Subcutaneous preadipocyte (primary cell): ENCODE data around the gene SEMA5A. TPM values are rescaled to one million over a fixed set of nuclear protein-coding genes. Genes with fewer than 3 reads are reported as not detected.
A peak's percentile ranks its signal among the peaks of the same experiment; 100 is the strongest.

ENCODE experiments used
- small RNA-seq: library from RNA; depleted of rRNA; stranded (forward); fragments of <200 nt; gene quantifications from one replicate; pipeline ENCODE3, GENCODE V24; 2012
- total RNA-seq: library from RNA; depleted of rRNA; stranded (reverse); fragments of >200 nt; gene quantifications from 2 replicates; pipeline ENCODE4 v1.2.3, GENCODE V29; 2012

Gene SEMA5A, protein sequence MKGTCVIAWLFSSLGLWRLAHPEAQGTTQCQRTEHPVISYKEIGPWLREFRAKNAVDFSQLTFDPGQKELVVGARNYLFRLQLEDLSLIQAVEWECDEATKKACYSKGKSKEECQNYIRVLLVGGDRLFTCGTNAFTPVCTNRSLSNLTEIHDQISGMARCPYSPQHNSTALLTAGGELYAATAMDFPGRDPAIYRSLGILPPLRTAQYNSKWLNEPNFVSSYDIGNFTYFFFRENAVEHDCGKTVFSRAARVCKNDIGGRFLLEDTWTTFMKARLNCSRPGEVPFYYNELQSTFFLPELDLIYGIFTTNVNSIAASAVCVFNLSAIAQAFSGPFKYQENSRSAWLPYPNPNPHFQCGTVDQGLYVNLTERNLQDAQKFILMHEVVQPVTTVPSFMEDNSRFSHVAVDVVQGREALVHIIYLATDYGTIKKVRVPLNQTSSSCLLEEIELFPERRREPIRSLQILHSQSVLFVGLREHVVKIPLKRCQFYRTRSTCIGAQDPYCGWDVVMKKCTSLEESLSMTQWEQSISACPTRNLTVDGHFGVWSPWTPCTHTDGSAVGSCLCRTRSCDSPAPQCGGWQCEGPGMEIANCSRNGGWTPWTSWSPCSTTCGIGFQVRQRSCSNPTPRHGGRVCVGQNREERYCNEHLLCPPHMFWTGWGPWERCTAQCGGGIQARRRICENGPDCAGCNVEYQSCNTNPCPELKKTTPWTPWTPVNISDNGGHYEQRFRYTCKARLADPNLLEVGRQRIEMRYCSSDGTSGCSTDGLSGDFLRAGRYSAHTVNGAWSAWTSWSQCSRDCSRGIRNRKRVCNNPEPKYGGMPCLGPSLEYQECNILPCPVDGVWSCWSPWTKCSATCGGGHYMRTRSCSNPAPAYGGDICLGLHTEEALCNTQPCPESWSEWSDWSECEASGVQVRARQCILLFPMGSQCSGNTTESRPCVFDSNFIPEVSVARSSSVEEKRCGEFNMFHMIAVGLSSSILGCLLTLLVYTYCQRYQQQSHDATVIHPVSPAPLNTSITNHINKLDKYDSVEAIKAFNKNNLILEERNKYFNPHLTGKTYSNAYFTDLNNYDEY
- total RNA-seq, result 0.78 and 11.0 TPM in 2 replicates

DNA sequence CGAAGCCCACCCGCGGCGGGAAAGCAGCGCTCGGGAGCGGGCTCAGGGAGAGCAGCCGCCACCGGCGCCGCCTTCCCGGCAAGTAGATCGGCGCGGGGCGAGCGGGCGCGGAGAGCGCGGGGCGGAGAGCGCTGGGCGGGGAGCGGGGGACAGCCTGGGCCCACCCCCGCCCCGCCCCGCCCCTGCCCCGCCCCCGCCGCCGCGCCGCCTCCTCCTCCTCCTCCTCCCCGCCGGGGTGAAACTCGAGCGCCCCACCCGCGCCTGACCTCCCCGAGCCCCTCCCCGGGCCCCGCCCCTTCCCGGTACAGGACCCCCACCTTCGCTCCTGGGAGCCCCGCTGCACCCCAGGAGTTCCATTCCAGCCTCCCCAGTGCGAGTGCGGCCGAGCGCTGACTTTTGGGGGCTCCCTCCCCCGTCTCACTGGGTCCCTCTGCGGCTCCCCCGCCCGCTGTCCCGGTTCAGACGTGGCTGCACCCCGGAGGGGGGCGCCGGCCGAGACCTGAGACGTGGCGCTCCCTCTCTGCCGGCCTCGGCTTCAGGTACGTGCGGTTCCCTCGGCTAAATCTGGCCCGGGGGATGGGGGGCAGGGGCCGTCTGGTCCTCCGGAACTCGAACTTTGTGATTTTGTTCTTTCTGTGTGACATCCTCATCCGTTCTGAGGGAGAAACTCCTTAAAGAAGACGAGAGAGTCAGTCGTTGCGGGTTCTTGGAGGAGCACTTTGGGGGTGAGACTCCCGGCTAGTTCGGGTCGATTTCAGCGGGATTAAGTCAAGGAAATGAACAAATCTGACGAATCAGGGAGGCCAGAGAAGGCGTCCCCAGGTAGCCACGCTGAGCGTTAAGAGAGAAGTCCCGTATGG is at the start of gene SEMA5A:
Gene SEMA5A (minus strand): TSS at position 84 of the 860 bp plus-strand sequence. CDS start 166,129 bp downstream, outside the sequence.

Small RNA genes lying within 50 kb of the gene (small RNA-seq; reads per million reads assigned to genes)
- gene MIR4636 (0.41 reads per million, percentile 21 among the genes with 10 or more reads in this experiment), gene SNORD123 (66.6 reads per million, percentile 98 among the genes with 10 or more reads in this experiment)

Other genes with a start within 250 kb of the SEMA5A start
- gene TAS2R1, start 84.3 kb upstream of the SEMA5A start, total RNA-seq, result not detected in 2 replicates